ENCODE data around the gene MYLK.
A peak's percentile ranks its signal among the peaks of the same experiment; 100 is the strongest.

MYLK gene

DNA sequence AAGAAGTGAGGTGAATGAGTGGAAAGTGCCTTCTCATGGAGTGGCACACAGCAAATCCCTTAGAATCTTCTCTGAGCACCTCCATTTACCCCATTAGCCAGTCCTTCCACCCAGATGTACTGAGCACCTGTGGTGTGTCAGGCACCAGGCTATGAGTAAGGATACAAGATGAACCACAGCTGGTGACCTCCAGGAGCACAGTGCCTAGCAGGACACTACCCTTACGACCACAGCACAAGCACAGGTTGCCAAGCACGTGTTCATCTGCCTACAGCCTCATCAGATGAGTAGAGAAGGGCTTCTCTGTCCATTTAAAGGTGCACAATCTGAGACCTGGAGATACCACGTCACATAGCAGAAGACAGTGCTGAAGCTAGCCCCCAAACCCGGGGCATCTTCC, 6.2 kb downstream of the MYLK start:
- no peak for DNase-seq (ENCODE audit: low read depth)

DNA sequence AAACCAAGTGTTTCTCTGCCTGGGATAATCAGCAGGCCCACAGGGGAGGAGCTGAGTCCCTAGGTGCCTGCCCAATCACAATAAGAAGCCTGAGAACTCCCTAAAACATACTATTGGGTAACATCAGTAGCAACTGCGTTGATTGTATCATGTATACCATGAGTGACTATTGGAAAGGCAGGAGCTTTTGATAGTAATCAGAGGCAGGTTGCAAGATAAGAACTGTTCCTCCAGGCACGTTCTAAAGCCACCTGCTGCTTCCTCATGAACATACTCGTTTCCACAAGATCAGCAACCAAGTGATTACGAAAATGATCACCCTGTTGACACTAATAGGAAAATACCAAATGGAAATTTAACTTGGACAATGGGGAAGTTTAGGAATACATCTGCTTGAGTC, 6.7 kb downstream of the MYLK start:
- no peak overlapping the region for H3K4me3 ChIP-seq (ENCODE audit: low read depth, low read length)
- no peak for DNase-seq (ENCODE audit: low read depth)

More for the DNA sequence above, 6.2 kb downstream of the MYLK start:
- H3K4me3 ChIP-seq (ENCODE audit: low read depth, low read length): no peak overlapping the region

DNA sequence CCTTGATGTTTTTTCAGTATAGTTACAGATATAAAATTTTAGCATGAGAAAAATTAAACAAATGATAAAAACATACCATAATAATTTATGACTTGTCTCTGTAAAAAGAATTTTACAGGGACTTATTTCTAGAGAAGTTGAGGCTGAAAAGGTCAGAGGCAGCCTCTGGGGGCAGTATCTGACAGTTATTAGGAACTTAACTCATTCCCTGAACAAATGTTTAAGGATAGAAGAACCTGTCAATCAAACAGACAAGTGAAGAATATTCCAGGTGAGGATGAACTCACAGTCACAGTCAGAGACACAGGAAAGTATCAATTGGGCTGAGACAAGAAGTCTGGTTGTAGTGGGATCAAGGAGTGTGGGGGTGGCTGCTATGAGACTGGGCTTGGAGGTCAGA, 7.3 kb downstream of the MYLK start:
- no peak for DNase-seq (ENCODE audit: low read depth)
- H3K4me3 ChIP-seq (ENCODE audit: low read depth, low read length): no peak overlapping the region

DNA sequence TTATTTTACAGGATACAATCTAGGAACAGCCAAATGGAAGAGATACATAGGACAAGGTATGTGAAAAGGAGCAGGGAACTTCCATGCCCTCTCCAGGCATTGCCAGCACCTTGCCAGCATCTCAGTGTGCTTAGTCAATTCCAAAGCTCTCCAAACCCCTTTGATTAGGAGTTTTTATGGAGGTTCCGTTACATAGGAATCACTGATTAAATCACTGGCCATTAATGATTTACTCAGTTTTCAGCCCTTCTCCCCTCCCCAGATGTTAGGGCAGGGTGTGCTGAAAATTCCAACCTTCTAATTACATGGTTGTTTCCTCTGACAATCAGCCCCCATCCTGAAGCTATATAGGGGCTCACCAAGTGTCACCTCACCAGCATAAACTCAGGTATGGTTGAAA, 11.5 kb downstream of the MYLK start:
- no peak for DNase-seq (ENCODE audit: low read depth)
- H3K4me3 ChIP-seq (ENCODE audit: low read depth, low read length): no peak overlapping the region

DNA sequence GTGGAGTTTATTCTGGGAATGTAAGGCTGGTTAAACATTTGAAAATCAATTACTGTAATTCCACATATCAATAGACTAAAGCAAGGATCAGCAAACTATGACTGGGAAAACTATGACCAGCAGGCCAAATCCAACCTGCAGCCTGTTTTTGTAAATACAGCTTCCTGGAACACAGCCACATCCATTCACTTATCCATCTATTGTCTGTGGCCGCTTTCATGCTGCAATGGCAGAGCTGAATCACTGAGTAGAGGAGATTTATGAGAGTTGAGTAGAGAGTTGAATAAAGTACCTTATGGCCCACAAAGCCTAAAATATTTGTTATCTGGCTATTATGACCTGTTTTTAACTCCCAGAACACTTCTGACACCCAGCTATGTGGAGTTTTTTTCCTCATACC, 12.2 kb downstream of the MYLK start:
- H3K4me3 ChIP-seq (ENCODE audit: low read depth, low read length): no peak overlapping the region
- peak; percentile 10 for DNase-seq (ENCODE audit: low read depth)

DNA sequence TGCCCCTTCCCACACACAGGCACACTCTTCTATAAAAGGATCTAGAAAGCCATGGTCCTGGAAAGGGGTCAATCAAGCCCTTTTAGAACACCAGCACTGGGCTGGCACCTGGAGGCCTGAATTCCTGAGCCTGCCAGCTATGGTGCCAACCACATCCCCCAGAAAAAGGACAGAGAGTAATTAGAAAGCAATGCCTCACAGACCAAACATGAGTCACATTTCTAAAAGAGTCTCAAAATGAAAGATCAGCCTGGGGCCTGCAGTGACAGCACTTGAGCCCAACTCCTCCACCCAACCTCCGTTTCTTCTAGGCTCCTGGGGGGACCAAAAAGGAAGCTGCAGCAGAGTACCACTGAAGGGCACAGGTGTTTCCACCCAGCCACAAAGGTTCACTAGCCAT, 14.1 kb downstream of the MYLK start:
- H3K4me3 ChIP-seq (ENCODE audit: low read depth, low read length): no peak overlapping the region
- DNase-seq (ENCODE audit: low read depth): no peak

DNA sequence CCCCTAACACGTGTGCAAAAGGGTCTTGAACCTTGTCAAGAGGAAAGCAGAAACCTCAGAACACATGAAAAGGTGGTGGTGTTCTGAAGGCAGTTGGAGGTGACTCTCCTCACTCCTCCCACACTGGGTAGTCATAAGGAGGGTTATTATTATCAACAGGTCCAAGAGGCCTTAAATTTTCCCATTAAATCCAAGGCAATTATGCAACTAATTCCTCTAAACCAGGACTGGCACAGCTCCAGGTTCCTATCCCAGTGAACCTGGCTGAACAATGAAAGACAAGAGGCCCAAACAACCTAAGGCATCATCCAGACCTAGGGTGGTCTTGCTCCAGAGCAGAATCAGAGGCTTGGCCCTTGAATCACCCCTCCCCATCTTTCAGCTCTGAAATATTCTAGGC, 15.0 kb downstream of the MYLK start:
- H3K4me3 ChIP-seq (ENCODE audit: low read depth, low read length): no peak overlapping the region
- DNase-seq (ENCODE audit: low read depth): no peak

DNA sequence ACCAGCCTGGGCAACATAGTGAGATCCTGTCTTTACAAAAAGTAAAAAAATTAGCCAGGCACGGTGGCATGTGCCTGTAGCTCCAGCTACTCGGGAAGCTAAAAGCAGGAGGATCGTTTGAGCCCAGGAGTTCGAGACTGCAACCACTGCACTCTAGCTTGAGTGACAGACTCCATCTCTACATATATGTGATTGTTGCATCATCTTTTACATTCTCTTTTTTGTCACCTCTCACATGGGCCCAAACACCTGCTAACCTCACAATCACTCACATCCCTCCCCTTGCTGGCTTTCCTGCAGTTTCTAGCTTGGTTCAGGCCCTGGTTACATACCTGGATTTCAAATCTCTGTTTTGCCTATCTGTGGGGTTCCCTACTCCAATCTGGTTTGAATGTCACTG, 19.4 kb downstream of the MYLK start:
- DNase-seq (ENCODE audit: low read depth): no peak
- H3K4me3 ChIP-seq (ENCODE audit: low read depth, low read length): no peak overlapping the region

DNA sequence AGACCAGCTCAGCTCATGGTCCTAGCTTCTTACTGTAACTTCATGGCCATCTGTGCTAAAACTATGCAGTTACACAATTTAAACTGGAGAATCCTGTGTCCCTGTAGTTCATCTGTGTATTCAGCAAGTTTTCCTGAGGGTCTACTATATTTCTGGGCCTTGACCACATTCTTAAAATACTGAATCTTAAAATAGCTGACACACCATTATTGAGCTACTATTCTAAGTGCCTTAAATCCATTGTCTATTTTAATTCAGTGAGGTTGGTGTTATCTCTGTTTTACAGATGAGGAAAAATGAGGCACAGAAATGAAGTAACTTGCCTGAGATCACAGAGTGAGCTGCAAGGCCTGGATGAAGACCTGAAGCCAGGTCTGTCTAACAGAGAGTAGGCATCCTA, 22.0 kb downstream of the MYLK start:
- no peak overlapping the region for H3K4me3 ChIP-seq (ENCODE audit: low read depth, low read length)
- DNase-seq (ENCODE audit: low read depth): no peak

DNA sequence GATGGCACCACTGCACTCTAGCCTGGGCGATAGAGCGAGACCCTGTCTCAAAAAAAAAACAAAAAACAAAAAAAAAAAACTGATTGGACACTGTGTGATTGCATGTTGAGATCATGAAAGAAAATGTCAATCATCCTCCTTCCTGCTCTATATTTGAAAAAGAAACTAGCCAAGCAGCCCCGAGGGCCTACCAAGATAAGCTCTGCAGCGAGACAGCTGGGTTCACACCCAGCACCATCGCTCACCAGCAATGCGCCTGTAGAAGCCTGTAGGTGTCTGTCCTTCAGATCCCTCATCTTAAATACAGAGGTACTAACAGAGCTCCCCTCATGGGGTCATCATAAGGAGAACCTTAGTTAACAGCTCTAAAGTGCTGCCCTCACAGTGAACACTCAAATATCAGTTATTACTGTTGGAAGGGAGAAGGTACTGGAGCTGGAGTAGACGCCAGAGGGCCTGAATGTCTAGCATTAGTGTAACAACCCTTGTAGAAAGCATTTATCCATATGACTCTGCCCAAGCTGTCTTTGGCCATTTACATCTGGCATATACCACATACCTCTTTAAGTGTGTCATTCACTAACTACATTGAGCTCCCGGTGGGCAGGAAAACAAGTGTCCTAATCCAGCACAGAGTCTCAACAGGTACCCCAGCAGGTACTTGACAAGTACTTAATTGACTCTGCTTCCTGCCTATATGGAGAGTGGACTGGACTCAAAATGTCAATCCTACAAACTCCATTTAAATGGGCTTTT, 22.9 kb downstream of the MYLK start:
- DNase-seq (ENCODE audit: low read depth): no peak

DNA sequence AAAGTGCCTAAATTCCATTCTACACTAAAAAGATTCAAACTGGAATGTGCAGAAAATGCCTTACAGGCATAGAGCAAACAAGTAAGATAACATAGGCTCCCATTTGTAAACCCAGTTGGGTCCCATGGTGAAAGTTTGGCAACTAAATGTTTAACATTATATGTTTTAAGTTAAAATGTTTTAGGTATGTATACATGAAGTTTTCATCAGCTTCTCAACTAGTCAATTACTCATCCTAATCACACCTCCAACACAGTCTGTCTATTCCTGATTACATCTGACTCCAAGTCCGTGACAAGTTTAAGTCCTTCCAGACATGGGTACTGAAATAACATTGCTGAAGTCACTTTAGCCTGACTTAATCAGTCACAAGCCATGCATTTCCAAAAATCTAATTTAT, 25.0 kb downstream of the MYLK start:
- H3K4me3 ChIP-seq (ENCODE audit: low read depth, low read length): no peak overlapping the region
- no peak for DNase-seq (ENCODE audit: low read depth)

More for the DNA sequence above, 22.9 kb downstream of the MYLK start:
- H3K4me3 ChIP-seq (ENCODE audit: low read depth, low read length): no peak overlapping the region

DNA sequence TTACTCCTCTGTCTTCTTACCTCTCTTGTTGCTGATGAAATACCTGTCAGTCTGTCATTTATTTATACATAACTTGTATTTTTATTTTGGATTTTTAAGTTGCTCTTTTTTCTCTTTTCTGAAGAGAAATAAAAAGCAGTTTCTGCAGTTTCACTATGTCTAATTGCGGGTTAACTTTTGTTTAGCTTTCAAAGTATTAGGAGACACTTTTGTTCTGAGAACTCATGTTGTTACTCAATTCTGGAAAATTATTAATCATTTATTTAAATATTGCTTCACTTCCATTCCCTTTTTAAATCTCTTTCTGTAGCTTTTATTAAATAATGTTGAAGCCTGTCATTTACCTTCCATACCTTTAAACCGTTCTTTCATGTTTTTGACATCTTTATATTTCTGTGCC, 29.2 kb downstream of the MYLK start:
- no peak overlapping the region for H3K4me3 ChIP-seq (ENCODE audit: low read depth, low read length)
- no peak for DNase-seq (ENCODE audit: low read depth)

DNA sequence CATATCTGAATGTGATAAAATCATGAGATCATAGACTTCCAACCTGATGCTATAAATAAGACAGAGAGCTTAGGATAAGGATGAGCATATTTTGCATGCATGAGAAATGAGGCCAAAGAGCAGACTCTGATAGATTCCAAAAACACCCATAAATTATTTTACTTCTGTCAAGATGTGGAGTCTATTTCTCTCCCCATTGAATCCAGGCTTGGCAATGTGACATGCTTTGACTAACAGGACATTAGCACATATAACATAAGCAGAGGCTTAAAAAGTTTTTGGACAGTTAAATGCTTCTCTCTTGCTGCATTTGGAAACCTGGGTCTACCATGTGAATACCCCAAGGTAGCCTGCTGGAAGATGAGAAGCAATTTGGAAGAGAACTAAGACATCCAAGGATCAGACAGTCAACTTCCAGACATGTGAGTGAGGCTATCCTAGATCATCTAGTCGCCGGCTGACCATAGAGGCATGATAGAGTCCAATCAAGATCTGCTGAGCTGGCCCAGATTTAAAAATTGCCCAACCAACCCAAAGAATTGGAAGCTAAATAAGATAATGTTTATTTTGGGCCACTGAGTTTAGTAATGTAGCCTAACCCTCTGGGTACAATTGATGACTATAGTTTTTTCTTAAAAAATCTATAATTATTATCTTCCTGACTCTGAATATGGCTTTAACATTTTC, 30.3 kb downstream of the MYLK start:
- no peak overlapping the region for H3K4me3 ChIP-seq (ENCODE audit: low read depth, low read length)
- DNase-seq (ENCODE audit: low read depth): no peak

DNA sequence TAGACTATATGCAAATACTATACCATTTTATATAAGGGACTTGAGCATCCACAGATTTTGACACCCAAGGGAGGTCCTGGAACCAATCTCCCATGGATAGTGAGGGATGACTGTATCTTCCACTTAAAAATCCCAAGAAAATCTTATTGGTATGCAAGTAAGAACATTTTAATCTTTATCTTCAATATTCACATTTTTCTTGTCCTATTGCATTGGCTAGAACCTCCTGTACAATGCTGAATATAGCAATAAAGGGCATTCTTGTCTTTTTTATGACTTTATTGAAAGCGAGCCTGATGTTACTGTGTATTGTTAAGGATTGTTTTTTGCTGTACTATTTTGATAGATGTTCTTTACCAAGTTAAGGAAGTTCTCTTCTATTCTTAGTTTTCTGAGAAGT, 36.9 kb downstream of the MYLK start:
- no peak overlapping the region for H3K4me3 ChIP-seq (ENCODE audit: low read depth, low read length)
- no peak for DNase-seq (ENCODE audit: low read depth)

DNA sequence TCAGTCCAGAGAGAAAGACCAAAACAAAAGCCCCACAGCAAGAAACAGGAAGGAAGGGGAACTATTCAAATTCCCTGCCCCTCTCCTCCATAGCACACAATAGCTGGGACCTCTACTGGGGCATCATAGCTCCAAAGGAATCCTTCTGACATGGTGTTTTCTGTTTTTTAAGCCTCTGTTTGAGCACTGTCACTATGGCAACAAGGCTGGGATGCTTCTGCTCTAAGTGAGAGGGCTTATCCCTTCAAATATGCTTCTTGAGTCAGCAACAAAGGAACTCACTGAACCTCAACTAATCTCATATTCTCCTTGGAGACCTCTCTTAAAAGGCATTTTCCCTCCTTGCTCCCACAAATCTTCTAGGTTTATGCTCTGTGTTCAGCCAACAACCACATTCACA, 40.5 kb downstream of the MYLK start:
- no peak for DNase-seq (ENCODE audit: low read depth)

DNA sequence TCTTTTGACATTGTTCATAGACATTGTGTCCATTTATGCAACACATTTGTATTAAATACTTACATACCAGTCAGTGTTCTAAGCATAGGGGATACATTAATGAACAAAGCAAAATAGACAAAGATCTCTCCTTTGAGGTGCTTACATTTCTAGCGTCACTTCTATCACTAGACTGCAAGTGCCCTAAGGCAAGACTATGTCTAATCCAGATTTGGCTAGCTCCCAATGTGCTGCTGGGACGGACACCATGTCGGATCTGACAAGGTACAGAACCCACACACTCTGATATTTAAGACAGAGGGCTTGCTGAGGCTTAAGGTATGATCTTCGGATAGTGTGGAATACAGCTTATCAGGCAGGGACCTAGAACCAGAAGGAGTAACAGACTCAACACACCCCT, 41.4 kb downstream of the MYLK start:
- no peak overlapping the region for H3K4me3 ChIP-seq (ENCODE audit: low read depth, low read length)
- no peak for DNase-seq (ENCODE audit: low read depth)

More for the DNA sequence above, 40.5 kb downstream of the MYLK start:
- no peak overlapping the region for H3K4me3 ChIP-seq (ENCODE audit: low read depth, low read length)

DNA sequence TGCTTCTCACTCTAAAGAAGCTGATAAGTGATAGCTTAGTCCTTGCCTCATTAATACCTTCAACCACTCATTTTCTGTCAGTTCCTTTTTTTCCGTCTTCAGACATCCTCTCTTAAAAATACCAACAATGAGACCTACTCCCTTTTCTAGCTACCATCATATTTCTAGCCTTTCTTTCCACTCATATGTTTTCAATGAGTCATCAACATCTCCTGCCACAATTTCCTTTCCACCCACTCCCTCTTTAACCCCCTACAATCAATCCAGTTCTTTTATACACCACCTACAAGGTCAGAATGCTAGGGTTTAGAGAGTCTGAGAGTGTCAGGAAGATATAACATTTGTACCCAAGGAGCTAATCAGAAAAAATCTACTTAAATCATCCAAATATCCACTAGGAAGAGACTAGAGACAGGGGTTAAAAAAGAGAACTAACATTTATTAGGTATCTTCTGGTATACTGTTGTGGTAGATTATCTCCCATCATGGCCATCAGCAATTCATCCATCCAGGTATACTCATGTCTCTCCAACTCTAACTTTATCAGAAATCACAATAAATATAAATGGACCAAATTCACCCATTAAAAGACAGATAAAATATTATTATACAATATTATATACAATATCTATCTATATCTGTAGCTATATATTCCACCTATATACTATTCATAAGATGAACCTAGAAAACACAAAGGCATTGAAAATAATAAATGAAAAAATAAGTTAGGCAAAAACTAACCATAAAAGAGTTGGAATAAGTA, 42.5 kb downstream of the MYLK start:
- DNase-seq (ENCODE audit: low read depth): no peak
- no peak overlapping the region for H3K4me3 ChIP-seq (ENCODE audit: low read depth, low read length)

DNA sequence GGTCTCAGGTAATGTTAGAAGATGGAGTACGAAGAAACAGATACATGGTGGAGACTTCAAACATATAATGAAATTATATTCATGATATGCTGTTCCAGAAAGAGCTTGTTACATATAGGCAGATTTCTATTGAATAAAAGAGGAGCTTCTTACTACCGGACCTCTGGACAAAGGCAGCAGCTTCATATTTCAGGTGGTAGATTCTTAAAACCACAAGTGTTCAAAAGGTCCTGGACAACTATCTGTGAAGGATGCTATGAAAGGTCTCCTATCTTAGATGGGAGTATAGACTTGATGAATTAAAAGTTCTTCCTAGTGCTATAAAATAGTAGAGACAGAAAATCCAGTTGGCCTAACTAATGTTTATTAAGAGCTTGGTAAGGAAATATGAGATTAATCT, 43.2 kb downstream of the MYLK start:
- no peak overlapping the region for H3K4me3 ChIP-seq (ENCODE audit: low read depth, low read length)
- DNase-seq (ENCODE audit: low read depth): no peak

DNA sequence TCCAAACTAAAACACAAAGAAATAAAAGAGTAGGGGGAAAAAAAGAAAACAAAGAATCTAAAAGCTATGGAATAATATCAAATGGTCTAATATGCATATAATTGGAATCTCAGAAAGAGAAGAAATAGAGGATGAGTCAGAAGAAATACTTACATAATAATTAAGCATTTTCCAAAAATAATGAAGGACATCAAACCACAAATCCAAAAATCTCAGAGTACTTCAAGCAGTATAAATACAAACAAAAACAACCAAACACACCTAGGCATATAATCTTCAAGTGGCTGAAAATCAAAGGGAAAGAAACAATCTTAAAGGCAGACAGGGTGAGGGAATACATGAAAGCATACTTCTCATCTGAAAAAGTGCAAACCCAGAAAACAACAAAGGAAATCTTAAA, 46.3 kb downstream of the MYLK start:
- H3K4me3 ChIP-seq (ENCODE audit: low read depth, low read length): no peak overlapping the region
- no peak for DNase-seq (ENCODE audit: low read depth)

DNA sequence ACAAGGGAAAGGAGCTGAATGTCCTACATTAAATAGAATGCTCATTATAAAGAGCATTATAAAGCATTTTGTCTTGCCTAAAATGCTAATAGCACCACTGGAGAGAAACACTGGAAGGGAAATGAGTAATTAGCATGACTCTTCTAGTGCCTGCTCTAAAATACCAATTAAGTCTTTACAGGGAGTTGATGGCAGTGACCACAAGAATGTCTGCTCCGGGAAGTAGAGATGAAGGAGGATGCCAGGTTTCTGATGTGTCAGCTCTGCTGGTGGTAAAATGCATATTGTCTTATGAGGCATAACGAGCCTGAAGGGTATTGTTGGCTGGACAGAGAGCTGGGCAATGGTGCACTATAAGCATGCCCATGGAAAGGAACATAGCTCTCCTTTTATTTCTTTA, 49.5 kb downstream of the MYLK start:
- peak; percentile 75 for DNase-seq (ENCODE audit: low read depth)
- H3K4me3 ChIP-seq (ENCODE audit: low read depth, low read length): no peak overlapping the region

DNA sequence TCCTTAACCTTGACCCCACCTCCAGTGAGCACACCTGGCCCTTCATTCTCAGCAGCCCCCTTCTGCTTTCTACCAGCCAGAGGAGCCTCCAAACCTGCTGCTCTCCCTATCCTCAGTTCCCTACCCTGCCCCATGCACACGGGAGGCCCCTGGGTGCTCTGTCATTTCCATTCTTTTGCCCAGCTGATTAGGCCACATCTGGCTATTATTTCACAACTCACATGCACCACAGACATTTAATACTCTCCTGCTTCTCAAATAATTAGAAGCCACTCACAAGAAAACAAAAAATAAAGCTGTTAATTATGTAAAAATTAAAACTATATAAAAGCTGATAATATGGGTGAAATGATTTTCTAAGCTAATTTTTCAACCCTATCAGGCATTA, 50.7 kb downstream of the MYLK start:
- no peak for DNase-seq (ENCODE audit: low read depth)
- H3K4me3 ChIP-seq (ENCODE audit: low read depth, low read length): no peak overlapping the region
